H1 (cell line): ENCODE results near the gene GK2. TPM values are rescaled to one million over a fixed set of nuclear protein-coding genes. Genes with fewer than 3 reads are reported as not detected.

Source experiments
- ATF2 ChIP-seq: IDR thresholded peaks from 2 replicates; pipeline ENCODE4 v1.6.1; 2012; ENCODE audit warnings: low read length, inconsistent platforms
- CHD2 ChIP-seq: IDR thresholded peaks from 2 replicates; pipeline ENCODE4 v1.6.1; 2012; ENCODE audit warnings: low read length, improper control_type of control experiment
- CHD7 ChIP-seq: fragments of 300-600 bp; sonication (generic); IDR thresholded peaks from 2 replicates; pipeline ENCODE4 v1.7.1; 2012; ENCODE audit warnings: low read length, moderate library complexity, mild to moderate bottlenecking, inconsistent platforms; ENCODE audit not compliant: insufficient replicate concordance
- SP4 ChIP-seq: IDR thresholded peaks from 2 replicates; pipeline ENCODE4 v1.6.1; 2012; ENCODE audit warnings: low read length, inconsistent platforms
- polyA plus RNA-seq, 7 experiments: library from polyadenylated mRNA; depleted of rRNA in 3 of 7; stranded (reverse) in 5 of 7; unstranded in 2 of 7; fragments of >200 nt in 5 of 7; fragments of 200-250 nt in 2 of 7; gene quantifications; 1 replicate in 5 of 7; 2 replicates in 1 of 7; 4 replicates in 1 of 7; pipeline versions ENCODE4 v1.2.1 to v1.2.3, GENCODE V29; 2011 to 2013; ENCODE audit warnings: missing spikeins in 2 of 7, mixed read lengths in 2 of 7
- total RNA-seq: library from RNA; stranded (reverse); fragmentation: NEBNext Ultra II Directional; extraction: Animal tissue kit (Norgen Biotek cat#: 25700); gene quantifications from 2 replicates; pipeline ENCODE4 v1.2.1, GENCODE V29; 2021

The GK2 gene
- total and polyA plus RNA-seq, 2 of the 8 experiments (the other 6 are each of a cell fraction or from before 2014, with no cell fraction given) = not detected

GRCh38 chr4:79431839-79432238 lies 23.8 kb upstream of the GK2 start (continued):
- no peak for TF ChIP-seq CHD7
- no peak for TF ChIP-seq ATF2
- TF ChIP-seq CHD2 = no peak
- TF ChIP-seq SP4 = no peak
